ENCODE measurements around the gene CPNE5.

DNA sequence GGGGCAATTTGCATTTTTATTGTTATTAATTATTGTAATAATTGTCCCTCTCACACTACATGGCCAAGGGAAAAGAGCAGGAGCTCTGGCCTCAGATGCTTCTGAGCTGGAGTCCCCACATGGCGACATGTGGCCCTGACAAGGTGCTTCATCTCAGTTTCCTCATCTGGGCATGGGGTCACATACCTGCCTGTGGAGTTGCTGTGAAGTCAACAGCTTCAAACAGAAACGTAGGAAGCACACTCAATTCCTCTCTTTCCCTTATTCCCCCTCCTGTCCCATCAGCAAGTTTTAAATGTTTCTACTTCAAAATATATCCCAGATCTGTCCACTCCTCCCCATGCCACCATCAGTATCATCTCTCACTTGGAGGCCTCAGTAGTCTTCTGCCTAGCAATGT, 8.7 kb downstream of the CPNE5 start:
- no peak for TF ChIP-seq POLR2AphosphoS5 (IDR thresholded peaks at IDR 0.05; ENCODE audit: low read depth, low read length)
- TF ChIP-seq POLR2A (IDR thresholded peaks at IDR 0.05; ENCODE audit: low read depth, low read length): no peak
- TF ChIP-seq TAF1 (IDR thresholded peaks at IDR 0.05; ENCODE audit: borderline replicate concordance, low read depth, low read length): no peak
